Stimulated activated CD4-positive, alpha-beta T cell treated with anti-CD3 and anti-CD28 coated beads, Interleukin-4, amount 100 ng/mL, for 4 hours (primary cell): ENCODE results near the gene CAPN10.
A peak's percentile ranks its signal among the peaks of the same experiment; 100 is the strongest.

Experiments
- DNase-seq, 2 experiments: peaks; one replicate each; pipeline ENCODE4 v3.0.0-alpha.2; 2020

CAPN10 gene

GRCh38 chr2:240563951-240564560 is 22.5 kb upstream of the CAPN10 start:
- no peak for DNase-seq

- DNase-seq, result no peak
Measured at GRCh38 chr2:240564561-240565332, 21.8 kb upstream of the CAPN10 start.

- DNase-seq, result peak; percentile 79 to 90
Measured at GRCh38 chr2:240565333-240566202, 21.0 kb upstream of the CAPN10 start.

GRCh38 chr2:240566203-240567136 is 20.1 kb upstream of the CAPN10 start:
- peak; percentile 93 to 94 for DNase-seq

GRCh38 chr2:240567137-240567871 is 19.2 kb upstream of the CAPN10 start:
- no peak for DNase-seq

GRCh38 chr2:240567872-240568677 is 18.5 kb upstream of the CAPN10 start, which contains the start of gene RNPEPL1:
TSS of gene RNPEPL1 (plus strand) at chr2:240568484. CDS start at chr2:240568587, 103 bp downstream.
- peak in 1 of 2 experiments; percentile 56 for DNase-seq

- peak; percentile 56 to 63 for DNase-seq
Measured at GRCh38 chr2:240568678-240569522, 17.6 kb upstream of the CAPN10 start.

GRCh38 chr2:240569523-240569997 is 17.0 kb upstream of the CAPN10 start:
- DNase-seq, result no peak

GRCh38 chr2:240569998-240570530 is 16.5 kb upstream of the CAPN10 start:
- DNase-seq, result no peak

GRCh38 chr2:240570531-240571313 is 15.8 kb upstream of the CAPN10 start:
- no peak for DNase-seq

GRCh38 chr2:240571314-240571973 is 15.1 kb upstream of the CAPN10 start:
- DNase-seq, result no peak

- DNase-seq, result no peak
Measured at GRCh38 chr2:240572141-240573031, 14.1 kb upstream of the CAPN10 start.

GRCh38 chr2:240573071-240573515 is 13.4 kb upstream of the CAPN10 start:
- no peak for DNase-seq

GRCh38 chr2:240573516-240574385 is 12.8 kb upstream of the CAPN10 start:
- DNase-seq, result no peak

GRCh38 chr2:240574386-240575100 is 12.0 kb upstream of the CAPN10 start:
- DNase-seq, result no peak
